Neural progenitor cell (in vitro differentiated cells): ENCODE data around the gene DTYMK.

Experiments
- EZH2 ChIP-seq: fragments of 200-600 bp; sonication (generic); IDR thresholded peaks from 2 replicates; pipeline ENCODE4 v1.6.1; 2017; ENCODE audit warnings: antibody characterized with exemption, mild to moderate bottlenecking, moderate library complexity
- TF ChIP-seq, protein P1 (sequence below): fragments of 200-600 bp; sonication (generic); IDR thresholded peaks from 2 replicates; pipeline ENCODE4 v1.5.1; 2017; ENCODE audit warnings: antibody characterized with exemption, mild to moderate bottlenecking

DNA sequence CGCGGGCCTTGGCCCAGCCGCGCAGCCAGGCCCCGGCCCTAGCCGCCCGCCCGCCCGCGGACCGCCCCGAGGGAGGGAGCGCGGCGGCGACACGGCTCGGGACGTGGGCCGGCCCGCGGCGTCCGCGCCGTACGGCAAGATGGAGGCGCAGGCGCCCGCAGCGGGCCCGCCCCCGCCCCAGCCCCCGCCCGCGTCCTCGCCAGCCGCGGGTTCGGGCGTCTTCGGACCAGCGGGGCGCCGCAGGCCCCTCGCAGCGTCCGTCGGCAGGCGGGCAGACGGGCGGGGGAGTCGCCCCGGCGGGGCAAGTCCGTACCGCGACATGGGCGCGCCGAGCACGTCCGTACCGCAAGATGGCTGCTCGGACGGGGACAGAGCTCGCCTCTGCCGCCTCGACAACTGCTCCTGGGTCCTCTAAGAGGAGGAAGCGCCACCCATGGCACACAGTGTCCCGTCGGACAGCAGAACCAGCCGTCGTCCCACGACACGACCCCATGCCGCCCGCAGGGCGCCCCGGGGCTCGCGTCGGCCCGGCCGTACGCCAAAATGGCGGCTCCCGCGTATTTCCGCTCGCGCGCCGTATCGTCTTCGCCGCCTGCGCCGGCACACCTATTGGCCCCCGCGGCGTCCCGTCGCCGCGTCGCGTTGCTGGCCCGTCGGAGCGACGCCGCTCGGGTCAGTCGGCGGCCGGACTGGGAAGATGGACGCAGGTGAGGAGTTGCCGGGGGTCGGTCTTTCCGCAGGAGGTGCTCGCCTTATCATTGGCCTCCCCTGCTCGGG lies 49.4 kb downstream of the DTYMK start, which contains the start of the genes ATG4B and THAP4:
- TF ChIP-seq, protein P1, sequence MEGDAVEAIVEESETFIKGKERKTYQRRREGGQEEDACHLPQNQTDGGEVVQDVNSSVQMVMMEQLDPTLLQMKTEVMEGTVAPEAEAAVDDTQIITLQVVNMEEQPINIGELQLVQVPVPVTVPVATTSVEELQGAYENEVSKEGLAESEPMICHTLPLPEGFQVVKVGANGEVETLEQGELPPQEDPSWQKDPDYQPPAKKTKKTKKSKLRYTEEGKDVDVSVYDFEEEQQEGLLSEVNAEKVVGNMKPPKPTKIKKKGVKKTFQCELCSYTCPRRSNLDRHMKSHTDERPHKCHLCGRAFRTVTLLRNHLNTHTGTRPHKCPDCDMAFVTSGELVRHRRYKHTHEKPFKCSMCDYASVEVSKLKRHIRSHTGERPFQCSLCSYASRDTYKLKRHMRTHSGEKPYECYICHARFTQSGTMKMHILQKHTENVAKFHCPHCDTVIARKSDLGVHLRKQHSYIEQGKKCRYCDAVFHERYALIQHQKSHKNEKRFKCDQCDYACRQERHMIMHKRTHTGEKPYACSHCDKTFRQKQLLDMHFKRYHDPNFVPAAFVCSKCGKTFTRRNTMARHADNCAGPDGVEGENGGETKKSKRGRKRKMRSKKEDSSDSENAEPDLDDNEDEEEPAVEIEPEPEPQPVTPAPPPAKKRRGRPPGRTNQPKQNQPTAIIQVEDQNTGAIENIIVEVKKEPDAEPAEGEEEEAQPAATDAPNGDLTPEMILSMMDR: no peak
- TF ChIP-seq EZH2: no peak
